NCI-H2171 (cell line): Measurements from ENCODE around the gene KCNT1.

Source experiments
- DNase-seq: peaks from one replicate; lab custom pipeline; 2025; lab: John Stamatoyannopoulos, UW

Gene KCNT1

DNA sequence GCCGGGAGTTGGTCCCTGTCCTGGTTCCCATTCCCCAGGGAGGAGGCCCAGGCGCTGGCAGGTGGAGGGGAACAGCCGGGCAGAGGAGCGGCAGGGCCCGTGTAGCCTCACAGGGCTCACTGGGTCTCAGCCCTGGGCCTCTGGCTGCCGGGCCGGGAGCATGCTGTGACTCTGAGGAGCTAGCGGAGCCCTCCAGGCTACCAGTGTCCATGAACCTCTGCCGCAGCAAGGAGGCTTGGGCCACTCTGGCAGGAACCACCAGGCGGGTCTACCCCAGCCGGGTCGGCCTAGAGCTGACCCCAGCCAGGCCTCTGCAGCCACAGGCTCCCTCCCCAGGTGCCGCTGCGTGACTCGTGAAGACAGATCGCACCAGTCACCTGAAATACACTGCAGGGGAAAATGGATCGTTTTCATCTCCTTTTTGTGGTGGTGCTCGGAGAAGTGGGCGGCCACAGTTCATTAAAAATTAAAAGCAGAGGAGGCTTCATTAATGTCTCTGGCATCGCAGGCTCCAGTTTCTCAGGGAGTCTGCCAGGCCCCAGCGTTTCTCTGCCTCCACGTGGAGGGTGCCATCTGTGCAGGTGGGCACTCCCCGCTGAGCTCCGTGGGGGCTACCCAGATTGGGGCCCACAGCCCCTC, 43.8 kb downstream of the KCNT1 start:
- DNase-seq: no peak

DNA sequence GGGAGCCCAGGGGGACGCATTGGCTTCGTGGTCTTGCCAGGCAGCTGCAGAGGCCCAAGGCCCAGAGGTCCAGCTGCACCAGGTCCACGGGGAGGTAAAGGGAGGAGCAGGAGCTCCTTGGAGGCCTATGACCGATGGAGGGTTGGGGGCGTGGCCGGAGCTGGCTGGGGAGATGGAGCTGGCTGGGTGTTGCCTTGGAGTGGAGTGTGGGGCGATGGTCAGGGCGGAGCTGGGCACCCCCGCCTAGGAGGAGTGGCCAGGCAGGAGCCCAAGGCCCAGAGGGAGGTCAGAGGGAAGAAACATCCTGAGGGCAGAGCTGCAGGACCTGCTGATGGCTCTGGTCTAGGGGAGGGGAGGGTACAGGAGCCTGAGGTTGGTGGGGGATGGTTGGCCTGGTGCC, 44.6 kb downstream of the KCNT1 start:
- DNase-seq: no peak

DNA sequence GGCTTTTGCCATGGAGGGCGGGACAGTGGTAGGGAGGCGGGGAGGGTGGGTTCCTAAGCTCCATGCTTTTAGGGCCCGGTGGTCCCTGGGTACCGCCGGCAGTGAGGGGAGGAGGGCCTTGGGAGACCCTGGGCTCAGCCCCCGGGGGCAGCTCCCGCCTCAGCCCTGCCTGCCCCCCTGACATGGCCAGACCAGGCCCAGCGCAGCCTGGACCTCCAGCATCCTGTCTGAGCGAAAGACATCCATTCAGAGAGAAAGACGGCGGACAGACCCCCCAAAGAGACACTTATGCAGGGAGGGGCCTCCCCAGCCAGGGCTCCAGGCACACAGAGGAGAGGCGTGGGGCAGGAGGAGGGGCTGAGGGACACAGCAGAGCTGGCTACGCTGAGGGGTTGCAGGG, 45.3 kb downstream of the KCNT1 start:
- DNase-seq: no peak

DNA sequence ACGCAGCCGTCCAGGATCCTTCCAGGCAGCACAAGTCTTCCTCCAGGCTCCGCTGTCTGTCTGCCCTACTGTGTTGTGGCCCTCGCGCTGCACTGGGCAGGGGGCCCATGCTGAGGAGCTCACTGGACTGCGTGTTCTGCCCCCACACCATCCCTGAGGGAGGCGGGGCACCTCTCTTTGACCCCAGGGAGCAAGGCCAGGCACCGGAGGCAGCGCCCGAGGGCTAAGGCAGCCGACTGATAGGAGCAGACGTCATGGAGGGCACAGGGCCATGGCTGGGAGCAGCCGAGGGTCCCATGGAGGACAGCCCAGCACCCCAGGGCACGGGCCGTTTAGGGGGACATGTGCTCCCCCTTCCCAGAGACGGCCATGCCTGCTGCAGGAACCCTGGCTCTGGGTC, 46.7 kb downstream of the KCNT1 start:
- no peak for DNase-seq

DNA sequence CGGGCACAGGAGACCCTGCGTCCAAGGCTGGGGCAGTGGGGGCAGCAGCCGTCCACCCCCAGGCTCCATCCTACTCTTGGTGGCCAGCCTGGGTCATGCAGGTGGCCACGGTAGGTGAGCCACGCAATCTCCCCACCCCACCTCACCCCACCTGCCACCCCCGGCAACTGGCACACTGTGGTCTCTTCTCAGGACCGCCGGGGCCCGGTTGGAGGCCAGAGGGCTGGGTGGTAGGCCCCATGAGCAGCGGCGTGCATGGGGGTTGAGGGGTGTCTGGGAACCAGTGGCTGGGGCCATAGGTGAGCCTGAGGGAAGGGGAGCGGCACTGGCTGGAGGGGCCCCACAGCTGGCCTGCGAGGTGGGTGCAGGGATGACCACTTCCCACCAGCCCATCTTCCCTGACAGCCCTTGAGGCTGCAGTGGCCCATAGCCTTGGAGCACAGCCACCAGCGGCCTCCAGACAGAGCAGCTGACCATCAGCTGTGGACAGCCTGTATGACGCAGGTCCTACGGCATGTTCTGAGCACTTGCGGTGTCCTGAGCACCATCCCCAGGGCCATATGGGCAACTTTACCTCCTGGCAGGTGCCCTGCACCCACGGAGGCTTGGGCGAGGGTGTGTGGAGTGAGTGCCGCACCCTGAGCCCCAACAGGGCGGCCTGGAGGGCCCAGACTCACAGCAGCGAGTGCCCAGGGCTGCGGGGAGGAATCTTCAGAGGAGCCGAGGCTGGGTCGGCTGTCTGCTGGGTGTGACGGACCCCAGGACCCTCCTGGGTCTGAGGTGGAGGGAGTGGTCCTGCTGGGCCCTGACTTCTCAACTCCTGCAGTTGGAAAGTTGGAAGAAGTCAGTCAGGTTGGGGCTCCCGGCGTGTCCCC, 47.4 kb downstream of the KCNT1 start:
- no peak for DNase-seq

DNA sequence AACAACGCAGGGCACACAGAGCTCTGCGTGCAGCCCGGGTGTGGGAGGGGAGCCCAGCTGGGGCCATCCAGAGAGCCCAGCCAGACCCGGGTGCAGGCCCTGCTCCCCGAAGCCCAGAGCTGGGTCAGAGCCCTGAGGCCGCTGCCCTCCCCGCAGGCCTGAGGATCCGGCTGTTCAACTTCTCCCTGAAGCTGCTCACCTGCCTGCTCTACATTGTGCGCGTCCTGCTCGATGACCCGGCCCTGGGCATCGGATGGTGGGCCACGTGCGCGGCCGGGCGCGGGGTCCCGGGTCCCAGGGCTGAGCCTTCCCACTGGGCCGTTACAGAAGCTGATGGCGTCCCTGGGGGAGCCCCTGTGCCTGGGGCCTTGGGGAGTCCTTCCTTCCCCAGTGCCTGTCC, 48.8 kb downstream of the KCNT1 start:
- no peak for DNase-seq

DNA sequence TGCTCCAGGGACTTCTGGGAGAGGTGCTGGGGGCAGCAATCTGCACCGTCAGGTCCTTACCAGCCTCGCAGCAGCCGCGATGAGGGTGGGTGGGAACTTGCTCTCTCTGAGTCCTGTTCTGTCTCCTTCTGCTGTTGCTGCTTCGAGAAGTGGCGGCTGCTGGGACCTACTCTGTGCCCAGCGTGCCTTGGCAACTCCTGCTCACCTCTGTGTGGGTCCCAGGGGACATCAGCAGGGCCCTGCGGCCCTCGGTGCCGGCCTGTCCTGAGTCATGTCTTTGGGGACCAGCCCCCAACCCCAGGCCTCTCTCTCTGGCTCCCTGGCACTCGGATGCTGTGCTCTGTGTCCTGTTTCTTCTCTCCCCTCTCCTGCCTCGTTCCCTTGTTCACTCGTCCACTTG, 49.5 kb downstream of the KCNT1 start:
- DNase-seq: no peak

DNA sequence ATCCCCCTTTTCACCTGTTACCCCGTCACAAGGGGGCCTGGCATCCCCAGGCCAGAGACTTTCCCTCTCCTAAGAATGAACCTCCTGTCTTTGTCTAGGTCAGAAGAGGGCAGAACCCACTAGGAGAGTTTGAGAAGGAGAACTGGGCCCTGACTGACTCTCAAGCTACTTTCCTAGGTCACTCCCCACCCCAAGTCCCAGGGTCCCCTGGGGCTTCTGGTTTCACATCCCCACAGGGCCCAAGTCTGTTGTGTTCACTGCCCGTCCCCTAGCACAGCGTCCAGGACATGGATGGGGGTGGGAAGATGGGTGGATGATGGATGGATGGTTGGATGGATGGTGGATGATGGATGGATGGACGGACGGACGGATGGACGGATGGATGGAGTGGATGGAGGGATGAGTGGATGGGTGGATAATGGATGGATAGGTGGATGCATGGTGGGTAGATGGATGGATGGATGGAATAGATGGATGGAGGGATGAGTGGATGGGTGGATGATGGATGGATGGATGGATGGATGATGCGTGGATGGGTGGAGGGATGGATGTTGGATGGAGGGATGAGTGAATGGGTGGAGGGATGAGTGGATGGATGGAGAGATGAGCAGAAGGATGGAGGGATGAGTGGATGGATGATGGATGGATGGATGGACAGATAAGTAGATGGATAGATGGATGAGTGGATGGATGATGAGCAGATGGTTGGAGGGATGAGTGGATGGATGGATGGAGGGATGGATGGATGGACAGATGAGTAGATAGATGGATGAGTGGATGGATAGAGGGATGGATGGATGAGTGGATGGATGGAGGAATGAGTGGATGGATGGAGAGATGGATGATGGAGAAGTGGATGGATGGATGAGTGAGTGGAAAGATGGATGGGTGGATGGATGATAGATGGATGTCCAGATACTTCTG, 50.6 kb downstream of the KCNT1 start:
- DNase-seq: no peak

DNA sequence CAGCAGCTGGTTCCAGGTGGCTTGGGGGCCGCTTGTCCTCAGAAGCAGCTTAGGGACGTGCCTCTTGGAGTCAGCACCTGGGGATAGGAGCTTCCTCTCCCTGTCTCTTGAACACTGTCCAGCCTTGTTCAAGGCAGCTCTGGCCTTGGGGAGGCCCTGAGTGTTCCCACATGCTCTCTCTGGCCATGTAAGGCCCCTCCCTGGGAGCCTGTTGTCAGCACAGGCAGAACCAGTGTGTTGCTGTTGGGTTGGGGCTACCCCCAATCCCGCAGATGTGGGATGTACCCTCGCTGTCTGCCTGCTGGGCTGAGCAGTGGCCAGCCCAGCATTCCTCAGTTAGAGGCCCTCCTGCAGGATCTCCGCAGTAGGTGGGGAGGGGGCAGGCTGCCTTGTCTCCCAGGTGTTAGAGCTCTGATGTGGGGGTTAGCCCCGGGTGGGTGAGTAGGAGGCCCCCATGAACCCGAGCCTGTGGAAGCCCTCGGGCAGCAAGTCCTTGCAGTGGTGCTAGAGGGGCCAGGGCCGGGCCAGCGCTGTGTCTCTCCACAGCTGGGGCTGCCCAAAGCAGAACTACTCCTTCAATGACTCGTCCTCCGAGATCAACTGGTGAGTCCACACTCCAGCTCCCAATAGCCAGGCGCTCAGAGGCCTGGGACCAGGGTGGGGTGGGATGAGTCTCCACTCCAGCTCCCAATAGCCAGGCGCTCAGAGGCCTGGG, 51.6 kb downstream of the KCNT1 start:
- DNase-seq: no peak

DNA sequence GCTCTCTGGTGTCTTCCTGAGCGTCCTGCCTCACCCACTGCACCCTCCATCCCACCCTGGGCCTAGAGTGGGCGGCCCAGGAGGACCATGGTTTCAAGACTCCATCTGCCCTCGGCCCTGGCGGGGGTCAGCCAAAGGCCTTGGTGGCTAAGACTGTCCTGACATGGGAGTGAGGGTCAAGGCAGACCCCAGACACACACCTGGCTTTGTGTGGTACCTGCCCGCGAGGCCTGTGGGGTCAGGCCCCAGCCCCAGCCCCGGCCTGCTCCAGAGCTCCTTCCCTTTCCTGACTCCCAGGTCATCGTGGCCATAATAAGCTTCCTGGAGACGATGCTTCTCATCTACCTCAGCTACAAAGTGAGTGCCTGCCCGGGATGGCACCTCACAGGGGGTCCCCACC, 54.6 kb downstream of the KCNT1 start:
- DNase-seq: no peak

DNA sequence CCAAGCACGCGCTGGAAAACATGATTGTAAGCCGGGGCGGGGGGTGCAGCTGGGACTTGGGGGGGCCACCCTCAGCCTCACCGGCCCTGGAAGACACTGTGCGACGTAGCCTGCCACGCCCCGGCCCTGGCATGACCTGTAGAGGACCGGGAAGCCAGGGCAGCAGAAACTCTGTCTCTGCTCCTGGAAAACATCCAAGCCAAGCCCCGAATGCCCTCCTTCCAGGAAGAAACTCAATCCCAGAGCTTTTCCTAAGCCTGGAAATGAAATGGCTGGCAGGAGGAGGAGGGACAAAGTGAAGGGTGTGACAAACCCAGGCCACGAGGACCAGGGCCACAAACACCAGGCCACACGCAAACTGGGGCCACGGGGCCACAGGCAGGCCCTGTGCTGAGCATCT, 55.4 kb downstream of the KCNT1 start:
- DNase-seq: peak; percentile 33

DNA sequence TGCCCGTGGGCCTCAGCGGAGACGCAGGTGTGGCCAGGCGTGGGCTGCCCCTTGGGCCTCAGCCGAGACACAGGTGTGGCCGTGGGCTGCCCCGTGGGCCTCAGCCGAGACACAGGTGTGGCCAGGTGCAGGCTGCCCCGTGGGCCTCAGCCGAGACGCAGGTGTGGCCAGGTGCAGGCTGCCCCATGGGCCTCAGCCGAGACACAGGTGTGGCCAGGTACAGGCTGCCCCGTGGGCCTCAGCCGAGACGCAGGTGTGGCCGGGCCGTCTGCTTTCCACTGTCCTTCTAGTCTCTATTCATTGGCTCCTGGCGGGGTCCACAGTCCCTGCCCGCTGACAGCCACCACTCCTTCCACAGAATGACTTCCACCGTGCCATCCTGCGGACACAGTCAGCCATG, 56.1 kb downstream of the KCNT1 start:
- DNase-seq: no peak

DNA sequence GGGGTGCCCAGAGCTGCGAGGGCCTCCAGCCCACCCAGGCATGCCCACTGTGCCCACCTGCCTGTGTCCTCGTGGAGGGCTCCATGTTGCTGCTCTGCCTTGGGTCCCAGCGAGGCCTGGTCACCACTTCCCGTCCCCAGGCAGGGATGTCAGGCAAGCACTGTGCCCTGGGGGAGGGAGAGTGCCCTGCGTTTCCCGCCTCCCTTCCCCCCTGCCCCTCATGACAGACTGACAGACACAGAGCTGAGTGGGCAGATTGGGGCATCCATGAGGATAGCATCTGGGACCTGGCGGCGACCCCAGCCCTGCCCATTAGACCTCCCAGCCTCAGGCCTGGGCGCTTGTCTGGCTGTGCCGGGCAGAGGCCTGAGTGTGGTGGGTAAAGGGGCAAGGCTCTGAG, 56.9 kb downstream of the KCNT1 start:
- no peak for DNase-seq

DNA sequence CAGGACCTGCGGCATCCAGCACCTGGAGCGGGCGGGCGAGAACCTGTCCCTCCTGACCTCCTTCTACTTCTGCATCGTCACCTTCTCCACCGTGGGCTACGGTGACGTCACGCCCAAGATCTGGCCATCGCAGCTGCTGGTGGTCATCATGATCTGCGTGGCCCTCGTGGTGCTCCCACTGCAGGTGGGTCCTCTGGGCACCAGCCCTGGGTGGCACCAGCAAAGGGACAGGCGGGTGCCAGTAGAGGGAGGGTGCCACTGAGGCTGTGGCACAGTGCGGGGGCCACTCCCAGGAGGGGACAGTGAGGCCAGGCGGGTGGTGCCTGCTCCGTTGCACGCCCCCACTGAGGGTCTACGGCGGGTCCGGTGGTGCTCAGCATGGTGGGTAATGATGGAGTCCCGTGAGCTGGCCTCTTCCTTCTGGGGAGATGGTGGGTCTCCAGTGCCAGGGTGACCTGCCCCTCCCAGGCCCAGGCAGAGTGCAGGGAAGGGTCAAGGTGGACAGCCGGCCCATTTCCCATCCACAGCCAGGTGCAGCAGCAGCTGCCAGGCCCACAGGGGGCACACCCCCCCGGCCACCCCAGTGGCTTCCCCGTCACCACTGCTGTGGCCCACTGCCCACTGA, 57.8 kb downstream of the KCNT1 start:
- no peak for DNase-seq

DNA sequence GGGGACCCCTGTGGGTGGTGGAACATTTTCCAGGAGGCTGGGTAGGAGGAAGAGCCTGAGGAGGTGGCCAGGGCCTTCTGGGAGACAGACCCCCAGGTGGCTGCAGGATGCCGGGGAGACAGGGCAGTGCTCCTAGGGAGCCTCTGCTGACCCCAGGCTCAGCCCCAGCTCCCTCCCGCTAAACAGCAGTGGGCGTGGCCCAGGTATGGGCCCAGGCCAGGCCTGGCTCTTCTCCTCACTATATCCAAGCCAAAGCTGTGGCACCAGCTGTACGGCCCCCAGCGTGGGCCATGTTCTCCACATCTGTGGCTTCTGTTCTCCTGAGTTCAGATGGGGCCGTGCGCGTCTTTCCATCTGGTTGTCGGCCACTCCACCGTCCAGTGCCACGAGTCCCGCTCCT, 58.5 kb downstream of the KCNT1 start:
- DNase-seq: no peak

DNA sequence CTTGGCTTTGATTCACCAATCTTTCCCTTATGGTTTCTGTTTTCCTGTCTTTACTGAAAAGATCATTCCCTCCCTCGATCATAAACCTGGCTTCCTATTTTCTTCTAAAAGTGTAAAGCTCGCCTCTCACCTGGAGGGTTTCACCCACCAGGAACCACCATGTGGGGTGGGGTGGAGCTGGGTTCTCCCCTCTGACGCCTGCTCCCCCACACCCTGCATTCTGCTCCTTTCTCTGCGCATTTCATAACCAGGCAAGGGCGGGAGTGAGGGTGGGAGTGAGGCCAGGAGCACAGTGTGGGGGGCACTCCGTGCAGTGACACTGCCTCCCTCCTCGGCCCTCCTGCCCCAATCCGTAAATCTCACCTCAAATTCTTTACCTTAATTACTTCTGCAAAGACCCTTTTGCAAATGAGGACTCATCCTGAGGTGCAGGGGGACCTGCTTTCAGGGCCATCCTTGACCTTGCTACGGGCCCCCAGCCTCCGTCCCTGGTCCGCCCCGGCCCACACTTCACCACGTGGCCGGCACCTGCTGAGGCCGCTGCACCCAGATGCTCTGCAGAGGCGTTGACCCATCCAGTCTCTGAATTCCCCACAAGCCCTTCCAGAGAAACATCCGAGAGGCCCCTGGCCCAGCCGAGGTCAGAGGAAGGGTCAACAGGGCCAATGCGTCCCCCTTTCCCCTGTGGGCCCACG, 59.3 kb downstream of the KCNT1 start:
- DNase-seq: no peak

DNA sequence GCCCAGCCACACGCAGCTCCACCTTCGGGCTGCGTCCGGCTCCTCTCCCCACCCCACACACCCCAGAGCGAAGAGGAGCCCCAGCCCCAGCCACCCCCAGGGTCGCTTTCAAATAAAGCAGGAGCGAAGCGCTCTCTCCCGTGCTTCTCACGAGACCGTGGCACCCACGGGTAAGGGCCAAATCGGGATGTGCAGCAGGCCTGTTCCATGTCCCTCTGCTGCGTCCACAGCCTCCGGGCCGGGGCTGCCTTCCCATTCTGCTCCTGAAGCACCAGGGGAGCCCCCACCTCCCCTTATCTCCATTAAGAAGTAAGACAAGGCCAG, 59.8 kb downstream of the KCNT1 start:
- DNase-seq: no peak

DNA sequence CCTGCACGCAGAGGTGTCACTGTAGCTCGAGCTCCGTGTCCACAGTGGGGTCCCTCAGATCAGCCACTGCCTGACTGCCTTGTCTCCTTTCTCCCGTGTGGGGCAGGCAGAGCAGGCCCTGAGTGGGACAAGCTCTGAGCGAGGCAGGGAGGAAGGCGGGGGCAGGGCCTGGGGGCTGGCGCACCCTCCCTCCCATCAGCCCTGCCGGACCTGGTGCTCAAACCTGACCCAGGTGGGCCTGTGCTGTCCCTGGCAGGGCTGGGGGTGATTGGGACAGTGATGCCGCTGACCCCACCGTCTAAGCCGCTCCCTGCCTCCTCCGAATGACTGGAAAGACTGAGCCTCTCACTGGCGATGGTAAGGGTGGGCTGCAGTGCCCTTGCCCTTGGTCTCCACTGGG, 60.9 kb downstream of the KCNT1 start:
- no peak for DNase-seq

DNA sequence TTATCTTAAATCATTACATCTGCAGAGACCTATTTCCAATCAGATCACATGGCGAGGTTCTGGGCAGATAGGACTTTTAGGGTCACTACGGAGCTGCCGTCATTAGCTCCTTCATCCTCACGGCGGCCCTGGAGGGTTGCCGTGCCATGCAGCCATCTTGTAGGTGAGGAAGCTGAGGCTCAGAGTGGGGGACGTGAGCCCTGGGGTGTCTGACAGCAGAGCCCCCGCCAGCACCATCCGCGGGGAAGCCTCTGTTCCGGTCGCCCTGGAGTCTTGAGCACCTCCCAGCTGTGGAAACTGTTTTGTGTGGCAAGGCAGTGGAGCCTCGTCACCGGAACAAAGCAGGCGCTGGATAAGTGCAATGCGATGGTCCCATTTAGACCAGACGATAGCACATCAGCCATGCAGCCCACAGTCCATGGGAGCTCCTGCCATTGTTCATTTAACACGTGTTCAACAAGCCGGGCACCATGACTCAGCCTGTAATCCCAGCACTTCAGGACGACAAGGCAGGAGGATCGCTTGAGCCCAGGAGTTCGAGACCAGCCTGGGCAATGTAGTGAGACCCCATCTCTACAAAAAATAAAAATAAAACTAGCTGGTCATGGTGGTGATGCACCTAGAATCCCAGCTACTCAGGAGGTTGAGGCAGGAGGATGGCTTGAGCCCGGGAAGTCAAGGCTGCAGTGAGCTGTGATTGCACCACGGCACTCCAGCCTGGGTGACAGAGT, 61.9 kb downstream of the KCNT1 start:
- no peak for DNase-seq

DNA sequence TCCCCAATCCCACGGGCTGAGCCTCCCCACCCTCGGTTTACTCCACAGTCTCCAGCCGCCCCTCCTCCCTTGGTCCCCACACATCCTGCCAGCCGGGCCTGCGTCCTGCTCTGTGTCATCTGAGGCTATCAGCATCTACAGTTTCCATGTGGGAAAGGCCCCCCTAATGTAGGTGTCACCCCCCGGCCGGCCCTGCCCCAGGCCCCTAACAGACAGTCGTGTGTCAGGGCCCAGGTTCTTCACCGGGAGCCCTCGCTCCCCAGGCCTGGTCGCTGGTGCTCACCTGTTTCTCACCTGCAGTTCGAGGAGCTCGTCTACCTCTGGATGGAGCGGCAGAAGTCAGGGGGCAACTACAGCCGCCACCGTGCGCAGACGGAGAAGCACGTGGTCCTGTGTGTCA, 62.7 kb downstream of the KCNT1 start:
- no peak for DNase-seq
